NCI-H345 treated with DMSO at 0.1 percent for 48 hours (cell line): Measurements from ENCODE around the gene HGS.

ENCODE experiments used
- DNase-seq: peaks from one replicate; lab custom pipeline; 2025; ENCODE audit not compliant: unreplicated experiment; lab: John Stamatoyannopoulos, UW

Gene HGS

GRCh38 chr17:81740395-81740961 lies 56.7 kb downstream of the HGS start:
- no peak for DNase-seq

GRCh38 chr17:81741049-81741593 lies 57.3 kb downstream of the HGS start:
- no peak for DNase-seq

- DNase-seq, result no peak
Measured at GRCh38 chr17:81741594-81742452, 58.0 kb downstream of the HGS start.
